Endothelial cell of hepatic sinusoid (primary cell): Measurements from ENCODE around the gene GRHL3.

Source experiments
- in situ Hi-C: cut with HindIII; loops from 2 replicates; pipeline ENCODE4 v1.10.0; 2017; ENCODE audit warnings: low sequenced_read_pairs

Gene GRHL3

DNA sequence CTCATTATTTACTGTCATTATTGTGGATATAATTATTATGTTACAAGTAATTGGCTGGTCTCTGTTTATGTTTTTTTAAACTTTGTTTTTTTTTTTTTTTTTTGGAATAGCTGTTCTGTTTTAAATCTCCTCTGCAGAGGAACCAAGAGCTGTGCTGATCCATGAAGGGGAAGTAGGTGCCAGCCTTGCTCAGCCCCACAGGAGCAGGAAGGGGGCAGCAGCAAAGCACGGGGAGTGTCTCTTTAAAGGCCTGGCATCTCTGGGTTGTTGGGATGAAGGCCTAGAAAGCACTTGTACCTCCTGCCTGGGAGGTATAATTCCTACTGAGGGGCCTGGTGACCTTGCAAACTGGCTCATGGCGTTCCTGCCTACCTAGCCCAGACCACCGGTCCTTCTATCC, 2.5 kb upstream of the GRHL3 start:
- in situ Hi-C loops, result loop anchor here (5.0 to 10.0 kb wide), 2 partner anchors 89 to 318 kb away; no protein-coding TSS in a partner anchor

DNA sequence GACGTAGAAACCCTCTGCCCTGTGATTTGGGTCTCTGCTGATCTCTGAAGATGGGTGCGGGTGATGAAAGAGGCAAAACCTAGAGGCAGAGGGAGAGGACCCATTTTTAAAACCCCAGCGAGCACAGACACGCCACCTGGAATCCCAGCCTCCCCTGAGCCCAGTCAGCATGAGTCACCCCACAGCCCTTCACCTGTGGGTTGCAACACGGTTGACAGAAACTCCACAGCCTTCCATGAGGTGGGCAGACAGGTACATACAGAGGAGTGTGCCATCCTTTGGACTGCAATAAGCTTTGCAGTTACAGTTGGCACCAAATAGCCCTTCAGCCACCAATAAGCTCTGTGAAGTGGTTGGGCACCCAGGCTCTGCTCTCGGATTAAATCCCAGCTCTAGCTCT, 2.1 kb upstream of the GRHL3 start:
- in situ Hi-C loops, result loop anchor here (5.0 to 10.0 kb wide), 2 partner anchors 90 to 318 kb away; no protein-coding TSS in a partner anchor

GRCh38 chr1:24317956-24318614, 1.1 kb upstream of the GRHL3 start:
- in situ Hi-C loops, result loop anchor here (5.0 to 10.0 kb wide), 2 partner anchors 91 to 317 kb away; no protein-coding TSS in a partner anchor

DNA sequence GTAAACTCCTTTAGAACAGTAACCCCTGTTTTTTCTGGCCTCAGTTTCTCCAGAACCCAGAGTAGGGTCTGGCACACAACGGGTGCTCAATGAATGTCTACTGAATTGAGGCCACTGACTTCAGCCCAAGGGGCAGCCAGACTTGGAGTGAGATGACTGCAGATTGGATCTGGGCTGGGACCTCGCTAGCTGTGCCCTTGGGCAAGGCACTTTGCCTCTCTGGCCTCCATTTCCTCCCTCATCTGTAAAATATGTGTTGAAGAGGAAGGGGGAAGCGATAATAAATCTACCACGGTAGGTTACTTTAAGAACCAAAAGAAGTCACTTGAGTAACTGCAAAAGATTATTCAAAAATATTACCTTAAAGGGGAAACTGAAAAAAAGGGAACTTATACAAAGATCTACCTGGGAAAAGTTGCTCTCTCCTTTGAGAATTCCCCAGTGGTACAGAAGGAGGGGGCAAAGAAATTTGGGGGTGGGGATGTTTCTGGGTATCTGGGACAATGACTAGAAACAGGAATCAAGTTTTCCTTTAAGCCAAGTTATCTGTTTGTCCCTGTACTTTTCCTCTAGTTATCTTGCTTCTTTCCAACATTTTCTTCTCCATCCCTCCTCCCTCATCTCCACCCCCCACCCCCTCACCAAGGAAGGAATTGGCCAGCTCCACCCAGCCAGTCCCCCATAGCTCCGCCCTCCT, 394 bp upstream of the GRHL3 start:
- in situ Hi-C loops, result loop anchor here (5.0 to 10.0 kb wide), 2 partner anchors 91 to 316 kb away; no protein-coding TSS in a partner anchor

DNA sequence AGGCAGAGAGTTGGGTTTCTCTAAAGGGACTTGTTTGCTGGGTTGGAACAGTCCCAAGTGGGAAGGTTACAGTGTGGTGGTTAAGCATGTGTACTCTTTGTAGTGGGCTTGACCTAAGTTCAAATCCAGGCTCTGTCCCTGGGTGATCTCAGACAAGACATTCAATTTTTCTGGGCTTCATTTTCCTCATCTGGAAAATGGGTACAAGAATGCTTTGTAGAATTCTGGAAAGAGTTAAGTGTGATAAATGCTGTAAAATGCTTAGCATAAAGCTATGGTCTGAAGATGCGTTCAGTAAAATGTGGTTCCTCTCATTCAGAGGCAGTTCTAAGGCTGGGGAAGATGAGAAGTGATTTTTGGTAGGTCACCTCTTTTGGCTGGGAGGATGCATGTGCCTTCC, 805 bp downstream of the GRHL3 start:
- in situ Hi-C loops, result loop anchor here (5.0 to 10.0 kb wide), 2 partner anchors 93 to 315 kb away; no protein-coding TSS in a partner anchor

GRCh38 chr1:24321126-24321525, 2.0 kb downstream of the GRHL3 start:
- in situ Hi-C loops, result no loop called here

- in situ Hi-C loops, result no loop called here
These were observed 2.7 kb downstream of the GRHL3 start for GRCh38 chr1:24321697-24322469.

DNA sequence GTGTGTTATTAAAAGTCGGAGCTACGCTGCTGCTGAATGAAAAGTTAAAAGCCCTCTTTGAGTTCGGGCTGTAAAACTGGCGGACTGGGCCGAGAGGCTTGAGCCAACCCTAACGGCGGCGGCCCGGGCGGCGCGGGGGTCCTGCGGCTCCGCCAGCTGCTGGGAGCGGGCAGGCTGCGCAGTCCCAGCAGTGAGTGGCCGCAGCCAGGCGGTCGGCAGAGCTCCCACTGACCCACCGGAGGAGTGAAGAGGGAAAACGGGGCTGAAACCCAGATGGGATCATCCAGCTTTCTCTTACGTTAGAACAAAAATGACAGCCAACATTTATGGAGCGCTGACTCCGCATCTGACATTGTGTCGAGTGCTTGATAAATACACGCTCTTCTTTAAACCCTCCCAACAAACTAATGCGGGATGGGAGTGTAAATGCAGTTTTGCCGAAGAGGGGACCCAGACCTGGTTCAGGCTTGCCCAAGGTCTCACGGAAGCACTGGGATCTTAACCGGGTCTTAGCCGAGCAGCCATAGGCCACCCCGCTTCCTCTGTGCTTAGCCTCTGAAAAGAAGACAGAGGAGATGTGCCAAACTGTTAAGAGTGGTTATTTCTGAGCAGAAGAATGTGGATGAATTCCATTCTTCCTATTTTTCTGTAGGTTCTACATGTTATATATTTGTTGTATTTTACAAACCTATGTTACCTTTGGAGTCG, 3.5 kb downstream of the GRHL3 start:
- in situ Hi-C loops, result no loop called here

DNA sequence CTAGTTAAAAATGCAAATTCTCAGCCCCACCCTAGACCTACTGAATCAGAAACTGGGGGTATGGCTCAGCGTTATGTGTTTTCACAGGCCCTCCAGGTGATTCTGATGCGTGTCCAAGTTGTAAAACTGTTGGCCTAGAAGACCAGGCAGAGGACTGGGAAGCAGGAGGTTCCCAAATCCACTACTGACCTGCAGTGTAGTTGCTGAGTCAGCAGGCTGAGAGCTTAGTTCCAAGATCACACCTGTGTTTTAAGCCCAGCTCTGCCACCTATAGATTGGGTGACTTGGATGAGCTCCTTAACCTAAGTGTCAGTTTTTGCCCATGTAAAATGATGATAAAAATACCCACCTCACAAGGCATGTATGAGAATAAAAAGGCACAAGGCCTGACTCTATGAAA, 4.1 kb downstream of the GRHL3 start:
- in situ Hi-C loops, result no loop called here

GRCh38 chr1:24324903-24325302, 5.7 kb downstream of the GRHL3 start:
- in situ Hi-C loops, result no loop called here

GRCh38 chr1:24325587-24326449, 6.7 kb downstream of the GRHL3 start:
- in situ Hi-C loops, result no loop called here

GRCh38 chr1:24327486-24327885, 8.3 kb downstream of the GRHL3 start:
- in situ Hi-C loops, result no loop called here

DNA sequence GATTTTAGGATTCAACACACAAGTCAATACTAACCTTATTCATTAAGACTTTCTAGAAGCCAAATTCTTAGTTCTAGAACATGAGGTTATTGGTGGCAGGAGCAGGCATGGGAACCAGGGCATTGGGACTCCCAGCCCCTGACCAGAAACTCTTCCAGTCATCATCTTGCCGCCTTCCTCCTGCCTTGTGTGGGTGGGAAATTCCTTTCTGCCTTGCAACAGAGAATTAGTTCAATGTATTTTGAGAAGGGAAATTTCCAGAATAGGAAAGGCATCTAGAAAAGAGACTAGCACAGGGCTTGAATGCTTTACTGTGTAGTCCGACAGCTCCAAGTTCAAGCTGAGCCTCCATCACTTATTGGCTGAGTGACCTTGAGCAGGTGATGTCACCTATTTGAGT, 8.7 kb downstream of the GRHL3 start:
- in situ Hi-C loops, result no loop called here

GRCh38 chr1:24329331-24329730, 10.2 kb downstream of the GRHL3 start:
- in situ Hi-C loops, result no loop called here

- in situ Hi-C loops, result loop anchor here (5.0 to 10.0 kb wide), 2 partner anchors 52 to 135 kb away; no protein-coding TSS in a partner anchor
These were observed 10.8 kb downstream of the GRHL3 start for GRCh38 chr1:24329797-24330543.

DNA sequence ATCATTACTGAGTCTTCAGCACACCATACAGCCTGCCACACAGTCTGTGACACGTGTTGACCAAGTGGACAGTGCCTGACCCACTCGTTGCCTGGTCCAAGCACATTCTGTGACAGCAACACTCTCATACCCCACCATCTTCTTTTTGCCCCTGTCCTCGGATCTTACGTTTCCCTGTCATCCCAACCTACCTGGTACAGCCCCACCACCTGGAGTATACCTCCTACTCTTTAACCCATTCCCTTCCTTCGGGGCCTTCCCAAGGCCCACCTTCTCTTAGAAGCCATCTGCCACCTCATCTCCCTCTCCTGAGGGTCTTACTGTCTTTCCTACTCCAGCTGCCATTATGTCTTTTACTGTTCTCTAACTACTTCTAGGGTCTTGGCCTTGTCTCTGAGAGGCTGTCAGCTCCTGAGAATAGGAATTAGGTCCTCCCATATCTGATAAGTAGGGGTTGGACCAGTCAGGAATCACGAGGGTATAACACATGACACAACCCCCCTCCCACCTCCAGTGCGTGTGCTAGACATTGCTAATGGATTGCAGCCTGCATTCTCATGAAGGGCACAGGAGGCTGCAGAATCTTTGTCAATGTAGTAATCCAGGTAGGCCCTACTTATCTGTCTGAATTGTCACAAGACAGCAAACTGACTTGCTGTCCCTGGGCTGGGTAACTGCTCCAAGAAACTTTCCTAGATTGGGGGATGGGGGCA, 13.0 kb downstream of the GRHL3 start:
- in situ Hi-C loops, result loop anchor here (5.0 to 10.0 kb wide), 2 partner anchors 50 to 137 kb away; no protein-coding TSS in a partner anchor

- in situ Hi-C loops, result loop anchor here (10.0 kb wide), 1 partner anchor 141 kb away; no protein-coding TSS in a partner anchor
These were observed 16.9 kb downstream of the GRHL3 start for GRCh38 chr1:24336075-24336474.

- in situ Hi-C loops, result loop anchor here (10.0 kb wide), 1 partner anchor 143 kb away; no protein-coding TSS in a partner anchor
These were observed 18.3 kb downstream of the GRHL3 start for GRCh38 chr1:24337455-24337854.
